HG03460 (cell line): ENCODE measurements around the gene P3H4.
"Not testable (repeated sequence)": the region's sequence is repeated elsewhere in the genome, so short reads cannot be mapped to it uniquely, and the experiment has no call there.

Experiments
- ATAC-seq: cut with Tn5 transposase; IDR thresholded peaks from one replicate; pipeline ENCODE4 v1.9.1; 2021; ENCODE audit not compliant: unreplicated experiment

P3H4 gene

GRCh38 chr17:41811549-41812380 is at the start of gene P3H4:
P3H4 (minus strand) TSS chr17:41811949; CDS start chr17:41811915, 34 bp downstream.
- peak; percentile 66 for ATAC-seq

GRCh38 chr17:41860254-41860931 is 48.6 kb upstream of the P3H4 start:
- ATAC-seq: no peak

- ATAC-seq: not testable (repeated sequence)
Measured at GRCh38 chr17:41851382-41851781, 39.6 kb upstream of the P3H4 start.

GRCh38 chr17:41849251-41849990 is 37.7 kb upstream of the P3H4 start:
- no peak for ATAC-seq

GRCh38 chr17:41848788-41849187 is 37.0 kb upstream of the P3H4 start:
- no peak for ATAC-seq

GRCh38 chr17:41844971-41845370 is 33.2 kb upstream of the P3H4 start:
- no peak for ATAC-seq

GRCh38 chr17:41840781-41841180 is 29.0 kb upstream of the P3H4 start:
- not testable (repeated sequence) for ATAC-seq

- ATAC-seq: not testable (repeated sequence)
Measured at GRCh38 chr17:41839448-41839847, 27.7 kb upstream of the P3H4 start.

- ATAC-seq: no peak
Measured at GRCh38 chr17:41837761-41838538, 26.2 kb upstream of the P3H4 start, which contains the start of gene KLHL10. KLHL10 (plus strand) TSS chr17:41837825; CDS start chr17:41837933, 108 bp downstream.

GRCh38 chr17:41836550-41837196 is 24.9 kb upstream of the P3H4 start:
- ATAC-seq: no peak

GRCh38 chr17:41835800-41836549 is 24.2 kb upstream of the P3H4 start, which contains the start of gene NT5C3B:
NT5C3B (minus strand) TSS chr17:41836232; CDS start chr17:41836193, 39 bp downstream.
- ATAC-seq: peak; percentile 54

GRCh38 chr17:41835214-41835799 is 23.6 kb upstream of the P3H4 start:
- peak; percentile 43 for ATAC-seq

GRCh38 chr17:41829961-41830360 is 18.2 kb upstream of the P3H4 start:
- not testable (repeated sequence) for ATAC-seq

GRCh38 chr17:41825175-41825845 is 13.6 kb upstream of the P3H4 start:
- ATAC-seq: no peak

GRCh38 chr17:41824086-41824485 is 12.3 kb upstream of the P3H4 start:
- no peak for ATAC-seq

GRCh38 chr17:41823580-41823979 is 11.8 kb upstream of the P3H4 start:
- ATAC-seq: no peak

GRCh38 chr17:41823141-41823524 is 11.4 kb upstream of the P3H4 start:
- ATAC-seq: no peak
